IMR-90 (cell line): Measurements from ENCODE around the gene NKD1.

Source experiments
- CEBPB ChIP-seq: IDR thresholded peaks from 2 replicates; pipeline ENCODE4 v1.6.1; 2012; ENCODE audit warnings: low read depth, low read length, improper control_type of control experiment
- FOS ChIP-seq: fragments of 150-350 bp; IDR thresholded peaks from 2 replicates; pipeline ENCODE4 v1.6.1; 2016; ENCODE audit warnings: low read depth, low read length
- NFE2L2 ChIP-seq: fragments of 150-350 bp; IDR thresholded peaks from 2 replicates; pipeline ENCODE4 v1.6.1; 2016; ENCODE audit warnings: low read depth, mild to moderate bottlenecking, low read length
- POLR2A ChIP-seq: IDR thresholded peaks from 2 replicates; pipeline ENCODE4 v1.6.1; 2012; ENCODE audit warnings: mild to moderate bottlenecking, low read depth, low read length
- RAD21 ChIP-seq: IDR thresholded peaks from 2 replicates; pipeline ENCODE4 v1.6.1; 2012; ENCODE audit warnings: low read length, improper control_type of control experiment
- RCOR1 ChIP-seq: IDR thresholded peaks from 2 replicates; pipeline ENCODE4 v1.6.1; 2012; ENCODE audit warnings: mild to moderate bottlenecking, low read length, improper control_type of control experiment; ENCODE audit not compliant: insufficient replicate concordance
- TF ChIP-seq, protein P1 (sequence below): conservative IDR thresholded peaks from 2 replicates; pipeline ENCODE4 v1.5.1; 2012; ENCODE audit warnings: mild to moderate bottlenecking, low read depth, low read length, improper control_type of control experiment
- TF ChIP-seq, protein P2 (sequence below): fragments of 150-350 bp; IDR thresholded peaks from 2 replicates; pipeline ENCODE4 v1.6.1; 2017; ENCODE audit warnings: mild to moderate bottlenecking, antibody characterized with exemption, low read length, low read depth
- TF ChIP-seq, protein P3 (sequence below): fragments of 150-350 bp; IDR thresholded peaks from 2 replicates; pipeline ENCODE4 v1.6.1; 2016; ENCODE audit warnings: low read depth, mild to moderate bottlenecking, low read length, moderate library complexity, borderline replicate concordance

DNA sequence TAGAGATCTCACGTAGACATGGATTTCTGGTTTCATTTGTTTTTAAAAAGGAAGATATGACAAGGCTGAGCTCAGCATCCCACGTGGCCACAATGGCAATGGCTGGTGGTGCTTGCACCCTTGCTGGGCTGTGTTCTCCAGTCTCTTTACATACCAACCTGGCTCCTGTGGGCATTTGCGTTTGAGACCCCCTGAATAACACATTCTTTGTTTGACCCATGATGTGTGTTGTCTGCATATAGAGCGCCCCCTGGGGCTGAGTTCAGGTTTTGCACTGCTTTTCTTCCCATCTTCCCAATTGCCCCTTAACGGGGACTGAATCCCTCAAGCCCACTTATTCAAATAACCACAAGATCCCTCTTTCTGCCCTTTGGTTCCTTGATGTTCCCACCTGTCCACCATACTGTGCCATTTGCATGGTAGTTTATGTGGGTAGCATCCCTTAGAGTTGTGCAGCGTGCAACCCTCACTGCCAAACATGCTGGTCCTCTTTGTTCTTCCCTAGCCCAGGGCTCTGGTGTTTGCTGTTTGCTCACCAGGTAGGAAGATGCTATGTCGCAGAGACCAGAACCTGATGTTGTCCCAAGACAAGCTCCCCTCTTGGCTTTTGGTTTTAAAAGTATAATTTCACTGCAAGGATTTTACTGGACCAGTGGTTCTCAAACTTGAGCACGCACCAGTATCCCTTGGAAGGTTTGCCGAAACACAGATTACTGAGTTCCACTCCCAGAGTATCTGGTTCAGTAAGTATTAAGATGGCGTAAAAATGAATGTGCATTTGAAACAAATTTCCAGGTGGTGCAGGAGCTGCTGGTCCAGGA lies 38.5 kb upstream of the NKD1 start:
- TF ChIP-seq POLR2A (no peak), FOS (no peak), RAD21 (peak; percentile 40), CEBPB (no peak), RCOR1 (no peak), NFE2L2 (no peak)
- TF ChIP-seq, protein P1, sequence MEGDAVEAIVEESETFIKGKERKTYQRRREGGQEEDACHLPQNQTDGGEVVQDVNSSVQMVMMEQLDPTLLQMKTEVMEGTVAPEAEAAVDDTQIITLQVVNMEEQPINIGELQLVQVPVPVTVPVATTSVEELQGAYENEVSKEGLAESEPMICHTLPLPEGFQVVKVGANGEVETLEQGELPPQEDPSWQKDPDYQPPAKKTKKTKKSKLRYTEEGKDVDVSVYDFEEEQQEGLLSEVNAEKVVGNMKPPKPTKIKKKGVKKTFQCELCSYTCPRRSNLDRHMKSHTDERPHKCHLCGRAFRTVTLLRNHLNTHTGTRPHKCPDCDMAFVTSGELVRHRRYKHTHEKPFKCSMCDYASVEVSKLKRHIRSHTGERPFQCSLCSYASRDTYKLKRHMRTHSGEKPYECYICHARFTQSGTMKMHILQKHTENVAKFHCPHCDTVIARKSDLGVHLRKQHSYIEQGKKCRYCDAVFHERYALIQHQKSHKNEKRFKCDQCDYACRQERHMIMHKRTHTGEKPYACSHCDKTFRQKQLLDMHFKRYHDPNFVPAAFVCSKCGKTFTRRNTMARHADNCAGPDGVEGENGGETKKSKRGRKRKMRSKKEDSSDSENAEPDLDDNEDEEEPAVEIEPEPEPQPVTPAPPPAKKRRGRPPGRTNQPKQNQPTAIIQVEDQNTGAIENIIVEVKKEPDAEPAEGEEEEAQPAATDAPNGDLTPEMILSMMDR: peak; percentile 51
- TF ChIP-seq, protein P2, sequence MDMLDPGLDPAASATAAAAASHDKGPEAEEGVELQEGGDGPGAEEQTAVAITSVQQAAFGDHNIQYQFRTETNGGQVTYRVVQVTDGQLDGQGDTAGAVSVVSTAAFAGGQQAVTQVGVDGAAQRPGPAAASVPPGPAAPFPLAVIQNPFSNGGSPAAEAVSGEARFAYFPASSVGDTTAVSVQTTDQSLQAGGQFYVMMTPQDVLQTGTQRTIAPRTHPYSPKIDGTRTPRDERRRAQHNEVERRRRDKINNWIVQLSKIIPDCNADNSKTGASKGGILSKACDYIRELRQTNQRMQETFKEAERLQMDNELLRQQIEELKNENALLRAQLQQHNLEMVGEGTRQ: no peak
- TF ChIP-seq, protein P3, sequence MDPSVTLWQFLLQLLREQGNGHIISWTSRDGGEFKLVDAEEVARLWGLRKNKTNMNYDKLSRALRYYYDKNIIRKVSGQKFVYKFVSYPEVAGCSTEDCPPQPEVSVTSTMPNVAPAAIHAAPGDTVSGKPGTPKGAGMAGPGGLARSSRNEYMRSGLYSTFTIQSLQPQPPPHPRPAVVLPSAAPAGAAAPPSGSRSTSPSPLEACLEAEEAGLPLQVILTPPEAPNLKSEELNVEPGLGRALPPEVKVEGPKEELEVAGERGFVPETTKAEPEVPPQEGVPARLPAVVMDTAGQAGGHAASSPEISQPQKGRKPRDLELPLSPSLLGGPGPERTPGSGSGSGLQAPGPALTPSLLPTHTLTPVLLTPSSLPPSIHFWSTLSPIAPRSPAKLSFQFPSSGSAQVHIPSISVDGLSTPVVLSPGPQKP: no peak
